ENCODE results near the gene EPHX1.
A peak's percentile ranks its signal among the peaks of the same experiment; 100 is the strongest.

Gene EPHX1

GRCh38 chr1:225880222-225880588 is 70.3 kb downstream of the EPHX1 start:
- Histone ChIP-seq H3K36me3 (ENCODE audit: control insufficient read depth, low read length) (no peaks in the 10 kb centered on the region), H3K79me2 (ENCODE audit: control insufficient read depth, low read length) (no peaks in the 10 kb centered on the region), H3K4me3 (ENCODE audit: low read length) (no peak overlapping the region), H4K20me1 (ENCODE audit: control insufficient read depth, insufficient read depth, low read depth, low read length) (no peaks in the 10 kb centered on the region), H3K4me2 (ENCODE audit: low read length) (no peak overlapping the region), H3K9me3 (ENCODE audit: control insufficient read depth, insufficient read depth, low read length) (no peaks in the 10 kb centered on the region), H3K9me2 (replicated peaks; ENCODE audit: control insufficient read depth, low read length) (no peaks in the 10 kb centered on the region), H3K4me1 (ENCODE audit: control insufficient read depth, low read length) (peaks cover 18% of the 10 kb centered on the region), H3K27ac (ENCODE audit: low read depth, low read length) (no peak overlapping the region), H3K27me3 (ENCODE audit: control insufficient read depth, low read length) (peaks cover 45% of the 10 kb centered on the region), H3F3A (ENCODE audit: control insufficient read depth, insufficient read depth) (no peaks in the 10 kb centered on the region)
- no peak for TF ChIP-seq CTCF (IDR thresholded peaks at IDR 0.05; ENCODE audit: low read depth, low read length, poor library complexity, severe bottlenecking)
- TF ChIP-seq EZH2phosphoT487 (IDR thresholded peaks at IDR 0.05; ENCODE audit: borderline replicate concordance, low read length), result no peak

GRCh38 chr1:225880636-225881035 is 70.7 kb downstream of the EPHX1 start:
- Histone ChIP-seq H3K79me2 (ENCODE audit: control insufficient read depth, low read length) (no peaks in the 10 kb centered on the region), H3F3A (ENCODE audit: control insufficient read depth, insufficient read depth) (no peaks in the 10 kb centered on the region), H3K4me2 (ENCODE audit: low read length) (no peak overlapping the region), H4K20me1 (ENCODE audit: control insufficient read depth, insufficient read depth, low read depth, low read length) (no peaks in the 10 kb centered on the region), H3K4me1 (ENCODE audit: control insufficient read depth, low read length) (peaks cover 18% of the 10 kb centered on the region), H3K9me3 (ENCODE audit: control insufficient read depth, insufficient read depth, low read length) (no peaks in the 10 kb centered on the region), H3K27me3 (ENCODE audit: control insufficient read depth, low read length) (peaks cover 45% of the 10 kb centered on the region), H3K27ac (ENCODE audit: low read depth, low read length) (no peak overlapping the region), H3K9me2 (replicated peaks; ENCODE audit: control insufficient read depth, low read length) (no peaks in the 10 kb centered on the region), H3K36me3 (ENCODE audit: control insufficient read depth, low read length) (no peaks in the 10 kb centered on the region), H3K4me3 (ENCODE audit: low read length) (no peak overlapping the region)
- TF ChIP-seq EZH2phosphoT487 (IDR thresholded peaks at IDR 0.05; ENCODE audit: borderline replicate concordance, low read length) (no peak), CTCF (IDR thresholded peaks at IDR 0.05; ENCODE audit: low read depth, low read length, poor library complexity, severe bottlenecking) (no peak)

- Histone ChIP-seq H3K79me2 (ENCODE audit: control insufficient read depth, low read length) (no peaks in the 10 kb centered on the region), H3K27me3 (ENCODE audit: control insufficient read depth, low read length) (peaks cover 45% of the 10 kb centered on the region), H3K27ac (ENCODE audit: low read depth, low read length) (no peak overlapping the region), H4K20me1 (ENCODE audit: control insufficient read depth, insufficient read depth, low read depth, low read length) (no peaks in the 10 kb centered on the region), H3K4me2 (ENCODE audit: low read length) (peak overlapping the region; percentile 80), H3F3A (ENCODE audit: control insufficient read depth, insufficient read depth) (no peaks in the 10 kb centered on the region), H3K9me3 (ENCODE audit: control insufficient read depth, insufficient read depth, low read length) (no peaks in the 10 kb centered on the region), H3K9me2 (replicated peaks; ENCODE audit: control insufficient read depth, low read length) (no peaks in the 10 kb centered on the region), H3K36me3 (ENCODE audit: control insufficient read depth, low read length) (no peaks in the 10 kb centered on the region), H3K4me1 (ENCODE audit: control insufficient read depth, low read length) (peaks cover 18% of the 10 kb centered on the region), H3K4me3 (ENCODE audit: low read length) (peak overlapping the region; percentile 81)
- TF ChIP-seq CTCF (IDR thresholded peaks at IDR 0.05; ENCODE audit: low read depth, low read length, poor library complexity, severe bottlenecking), result no peak
- TF ChIP-seq EZH2phosphoT487 (IDR thresholded peaks at IDR 0.05; ENCODE audit: borderline replicate concordance, low read length), result 0 out of 2 replicates have a peak, but pooled peaks have one; percentile 25
These were observed 71.4 kb downstream of the EPHX1 start for GRCh38 chr1:225881081-225881958.

Measured in DOHH2 (cell line).